ENCODE results near the gene ZNF805.
"Not testable (repeated sequence)": the region's sequence is repeated elsewhere in the genome, so short reads cannot be mapped to it uniquely, and the experiment has no call there.

ZNF805 gene

DNA sequence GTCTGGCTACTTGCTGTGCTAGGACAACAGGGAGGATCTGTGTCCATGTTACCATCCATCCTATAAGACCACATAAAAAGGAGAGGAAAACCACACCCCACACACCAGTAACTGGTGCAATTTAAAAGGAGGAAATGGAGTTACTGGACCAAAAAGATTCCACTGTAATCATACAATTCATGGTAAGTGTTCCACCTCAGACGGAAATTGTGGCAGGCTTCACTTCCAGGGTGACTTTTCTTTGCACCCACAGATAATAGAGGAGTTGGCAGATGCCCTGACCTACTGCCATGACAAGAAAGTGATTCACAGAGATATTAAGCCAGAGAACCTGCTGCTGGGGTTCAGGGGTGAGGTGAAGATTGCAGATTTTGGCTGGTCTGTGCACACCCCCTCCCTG lies 7.2 kb upstream of the ZNF805 start:
- Histone ChIP-seq H3K9me3 (ENCODE audit: control insufficient read depth in 2 of 2, low read length in 2 of 2) (no peaks in the 10 kb centered on the region), H3K36me3 (ENCODE audit: control insufficient read depth in 2 of 2, insufficient read depth in 2 of 2, low read length in 2 of 2) (no peaks in the 10 kb centered on the region), H3K9ac (ENCODE audit: low read depth in 1 of 2, low read length in 2 of 2) (no peak overlapping the region), H3K27me3 (ENCODE audit: control insufficient read depth in 2 of 2, insufficient read depth in 2 of 2, low read length in 2 of 2) (no peaks in the 10 kb centered on the region), H3K4me1 (ENCODE audit: control insufficient read depth in 2 of 2, insufficient read depth in 2 of 2, low read length in 2 of 2) (no peaks in the 10 kb centered on the region), H3K4me3 (ENCODE audit: low read length in 2 of 2) (no peak overlapping the region), H3K27ac (ENCODE audit: low read depth in 2 of 2, low read length in 2 of 2) (no peak overlapping the region)

DNA sequence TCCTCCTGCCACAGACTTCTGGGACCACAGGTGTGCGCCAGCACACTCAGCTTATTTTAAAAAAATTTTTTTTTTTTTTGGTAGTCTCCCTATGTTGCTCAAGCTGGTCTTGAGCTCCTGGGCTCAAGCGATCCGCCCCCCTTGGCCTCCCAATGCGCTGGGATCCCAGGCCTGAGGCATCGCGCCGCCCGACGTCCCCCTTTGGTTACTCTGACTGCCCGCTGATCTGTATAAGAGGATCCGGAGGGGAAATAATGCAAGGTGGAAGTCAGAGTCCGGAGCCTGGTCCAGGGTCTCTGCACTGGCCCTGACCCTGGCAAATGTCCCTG lies 486 bp upstream of the ZNF805 start:
- Histone ChIP-seq H3K4me1 (ENCODE audit: control insufficient read depth in 2 of 2, insufficient read depth in 2 of 2, low read length in 2 of 2) (peaks cover 13 to 18% of the 10 kb centered on the region in 2 donors), H3K4me3 (ENCODE audit: low read length in 2 of 2) (peak overlapping the region; percentile 87 to 97), H3K27me3 (ENCODE audit: control insufficient read depth in 2 of 2, insufficient read depth in 2 of 2, low read length in 2 of 2) (no peaks in the 10 kb centered on the region), H3K9me3 (ENCODE audit: control insufficient read depth in 2 of 2, low read length in 2 of 2) (no peaks in the 10 kb centered on the region), H3K36me3 (ENCODE audit: control insufficient read depth in 2 of 2, insufficient read depth in 2 of 2, low read length in 2 of 2) (peaks cover 5 to 9% of the 10 kb centered on the region in 2 donors), H3K27ac (ENCODE audit: low read depth in 2 of 2, low read length in 2 of 2) (peak overlapping the region; percentile 96), H3K9ac (ENCODE audit: low read depth in 1 of 2, low read length in 2 of 2) (peak overlapping the region; percentile 91 to 95)

DNA sequence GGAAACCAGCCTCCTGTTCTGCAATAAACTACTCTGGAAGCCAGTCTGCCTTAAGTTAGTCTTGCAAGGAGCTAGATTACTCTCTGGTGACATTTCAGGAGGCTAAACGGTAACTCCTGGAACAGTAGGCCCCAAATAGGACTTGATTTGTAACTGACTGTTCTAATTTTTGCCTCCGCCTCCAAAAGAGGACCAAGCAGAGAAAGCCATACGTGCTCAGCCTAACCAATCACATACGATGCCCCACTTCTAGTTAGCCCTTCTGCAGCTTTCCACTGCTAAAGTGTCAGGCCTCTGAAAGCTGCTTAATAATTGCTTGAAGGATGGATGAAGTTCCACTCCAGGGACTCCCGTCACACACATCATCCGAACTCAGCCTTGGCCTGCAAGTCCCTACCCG lies 744 bp downstream of the ZNF805 start:
- peaks cover 14 to 18% of the 10 kb centered on the region in 2 donors for H3K36me3 ChIP-seq (ENCODE audit: control insufficient read depth in 2 of 2, insufficient read depth in 2 of 2, low read length in 2 of 2)
- peak overlapping the region; percentile 87 to 97 for H3K4me3 ChIP-seq (ENCODE audit: low read length in 2 of 2)
- peak overlapping the region; percentile 91 to 95 for H3K9ac ChIP-seq (ENCODE audit: low read depth in 1 of 2, low read length in 2 of 2)
- peak overlapping the region; percentile 96 for H3K27ac ChIP-seq (ENCODE audit: low read depth in 2 of 2, low read length in 2 of 2)
- no peaks in the 10 kb centered on the region for H3K27me3 ChIP-seq (ENCODE audit: control insufficient read depth in 2 of 2, insufficient read depth in 2 of 2, low read length in 2 of 2)
- H3K4me1 ChIP-seq (ENCODE audit: control insufficient read depth in 2 of 2, insufficient read depth in 2 of 2, low read length in 2 of 2): peaks cover 13 to 18% of the 10 kb centered on the region in 2 donors
- H3K9me3 ChIP-seq (ENCODE audit: control insufficient read depth in 2 of 2, low read length in 2 of 2): no peaks in the 10 kb centered on the region

DNA sequence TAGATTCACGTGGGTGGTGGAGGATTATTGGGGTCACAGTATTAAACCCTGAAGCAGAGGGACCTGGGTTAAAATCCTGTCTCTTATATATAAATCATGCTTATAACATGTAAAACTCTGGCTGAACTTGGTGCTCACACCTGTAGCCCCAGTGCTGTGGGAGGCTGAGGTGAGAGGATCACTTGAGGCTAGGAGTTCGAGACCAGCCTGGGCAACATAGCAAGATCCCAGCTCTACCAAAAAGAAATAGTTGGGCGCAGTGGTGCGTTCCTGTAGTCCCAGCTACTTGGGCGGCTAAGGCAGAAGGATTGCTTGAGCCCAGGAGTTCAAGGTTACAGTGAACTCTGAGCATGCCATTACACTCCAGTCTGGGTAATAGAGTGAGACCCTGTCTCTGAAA lies 2.4 kb downstream of the ZNF805 start:
- Histone ChIP-seq H3K4me1 (ENCODE audit: control insufficient read depth in 2 of 2, insufficient read depth in 2 of 2, low read length in 2 of 2) (peaks cover 13 to 18% of the 10 kb centered on the region in 2 donors), H3K4me3 (ENCODE audit: low read length in 2 of 2) (no peak overlapping the region), H3K9ac (ENCODE audit: low read depth in 1 of 2, low read length in 2 of 2) (no peak overlapping the region), H3K27me3 (ENCODE audit: control insufficient read depth in 2 of 2, insufficient read depth in 2 of 2, low read length in 2 of 2) (no peaks in the 10 kb centered on the region), H3K9me3 (ENCODE audit: control insufficient read depth in 2 of 2, low read length in 2 of 2) (no peaks in the 10 kb centered on the region), H3K36me3 (ENCODE audit: control insufficient read depth in 2 of 2, insufficient read depth in 2 of 2, low read length in 2 of 2) (peaks cover 21 to 24% of the 10 kb centered on the region in 2 donors), H3K27ac (ENCODE audit: low read depth in 2 of 2, low read length in 2 of 2) (no peak overlapping the region)

DNA sequence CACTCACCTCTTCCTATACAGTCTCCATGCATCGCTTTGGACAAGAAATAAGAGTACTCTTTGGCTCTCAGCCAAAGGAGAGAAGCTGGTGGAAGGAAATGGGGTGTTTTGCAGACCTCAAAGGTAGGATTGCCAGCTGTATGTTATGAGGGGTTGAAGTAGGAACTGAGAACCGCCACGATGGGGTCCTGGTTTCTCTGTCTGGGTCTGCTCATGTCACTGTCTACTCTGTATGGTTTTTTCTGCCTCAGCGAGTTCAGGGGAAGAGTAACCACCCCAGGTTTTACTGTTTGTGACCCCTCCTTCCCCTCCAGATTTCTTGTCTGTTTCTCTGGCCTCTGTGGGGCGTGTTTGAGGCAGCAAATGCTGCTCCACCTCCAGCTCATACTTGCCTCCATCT lies 4.1 kb downstream of the ZNF805 start:
- H3K9me3 ChIP-seq (ENCODE audit: control insufficient read depth in 2 of 2, low read length in 2 of 2): no peaks in the 10 kb centered on the region
- peaks cover 13 to 18% of the 10 kb centered on the region in 2 donors for H3K4me1 ChIP-seq (ENCODE audit: control insufficient read depth in 2 of 2, insufficient read depth in 2 of 2, low read length in 2 of 2)
- peaks cover 31 to 38% of the 10 kb centered on the region in 2 donors for H3K36me3 ChIP-seq (ENCODE audit: control insufficient read depth in 2 of 2, insufficient read depth in 2 of 2, low read length in 2 of 2)
- H3K27me3 ChIP-seq (ENCODE audit: control insufficient read depth in 2 of 2, insufficient read depth in 2 of 2, low read length in 2 of 2): no peaks in the 10 kb centered on the region
- no peak overlapping the region for H3K9ac ChIP-seq (ENCODE audit: low read depth in 1 of 2, low read length in 2 of 2)
- H3K4me3 ChIP-seq (ENCODE audit: low read length in 2 of 2): no peak overlapping the region
- H3K27ac ChIP-seq (ENCODE audit: low read depth in 2 of 2, low read length in 2 of 2): no peak overlapping the region

DNA sequence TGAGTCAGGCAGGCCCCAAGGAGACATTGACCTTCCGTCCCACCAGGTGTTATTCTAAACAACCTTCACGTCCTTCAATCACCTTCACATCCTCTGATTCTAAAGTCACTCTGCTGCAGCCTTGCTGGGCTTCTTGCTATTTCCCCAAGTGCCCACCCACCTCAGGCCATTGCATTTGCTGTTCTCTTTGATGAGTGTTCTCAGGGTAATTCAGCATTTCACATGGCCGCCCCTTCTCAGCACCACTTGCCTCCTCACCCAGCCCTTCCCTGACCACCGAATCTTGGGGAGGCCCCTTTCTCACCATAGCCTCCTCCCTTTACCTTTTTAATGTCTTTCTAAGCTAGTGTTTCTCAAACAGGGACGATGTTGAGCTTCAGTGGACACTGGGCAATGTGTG lies 4.6 kb downstream of the ZNF805 start:
- Histone ChIP-seq H3K4me3 (ENCODE audit: low read length in 2 of 2) (no peak overlapping the region), H3K4me1 (ENCODE audit: control insufficient read depth in 2 of 2, insufficient read depth in 2 of 2, low read length in 2 of 2) (peaks cover 12 to 16% of the 10 kb centered on the region in 2 donors), H3K27me3 (ENCODE audit: control insufficient read depth in 2 of 2, insufficient read depth in 2 of 2, low read length in 2 of 2) (no peaks in the 10 kb centered on the region), H3K27ac (ENCODE audit: low read depth in 2 of 2, low read length in 2 of 2) (no peak overlapping the region), H3K9ac (ENCODE audit: low read depth in 1 of 2, low read length in 2 of 2) (no peak overlapping the region), H3K36me3 (ENCODE audit: control insufficient read depth in 2 of 2, insufficient read depth in 2 of 2, low read length in 2 of 2) (peaks cover 34 to 41% of the 10 kb centered on the region in 2 donors), H3K9me3 (ENCODE audit: control insufficient read depth in 2 of 2, low read length in 2 of 2) (no peaks in the 10 kb centered on the region)

DNA sequence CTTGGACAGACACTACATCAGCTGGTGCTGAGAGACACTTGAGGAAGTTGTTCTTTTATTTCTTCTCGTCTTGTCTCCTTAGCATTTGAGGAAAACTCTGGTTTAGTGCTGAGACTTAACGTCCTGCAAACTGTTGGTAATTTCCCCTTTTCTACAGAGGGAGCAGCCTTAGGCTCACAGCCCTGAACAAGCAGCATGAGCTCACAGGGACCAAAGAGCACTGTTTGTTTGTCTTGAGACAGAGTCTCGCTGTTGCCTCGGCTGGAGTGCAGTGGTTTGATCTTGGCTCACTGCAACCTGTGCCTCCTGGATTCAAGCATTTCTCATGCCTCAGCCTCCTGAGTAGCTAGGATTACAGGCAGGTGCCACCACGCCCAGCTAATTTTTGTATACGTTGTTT lies 5.5 kb downstream of the ZNF805 start:
- Histone ChIP-seq H3K4me3 (ENCODE audit: low read length in 2 of 2) (no peak overlapping the region), H3K27me3 (ENCODE audit: control insufficient read depth in 2 of 2, insufficient read depth in 2 of 2, low read length in 2 of 2) (no peaks in the 10 kb centered on the region), H3K9ac (ENCODE audit: low read depth in 1 of 2, low read length in 2 of 2) (no peak overlapping the region), H3K9me3 (ENCODE audit: control insufficient read depth in 2 of 2, low read length in 2 of 2) (no peaks in the 10 kb centered on the region), H3K27ac (ENCODE audit: low read depth in 2 of 2, low read length in 2 of 2) (no peak overlapping the region), H3K36me3 (ENCODE audit: control insufficient read depth in 2 of 2, insufficient read depth in 2 of 2, low read length in 2 of 2) (peaks cover 41 to 47% of the 10 kb centered on the region in 2 donors), H3K4me1 (ENCODE audit: control insufficient read depth in 2 of 2, insufficient read depth in 2 of 2, low read length in 2 of 2) (peaks cover 10 to 14% of the 10 kb centered on the region in 2 donors)

DNA sequence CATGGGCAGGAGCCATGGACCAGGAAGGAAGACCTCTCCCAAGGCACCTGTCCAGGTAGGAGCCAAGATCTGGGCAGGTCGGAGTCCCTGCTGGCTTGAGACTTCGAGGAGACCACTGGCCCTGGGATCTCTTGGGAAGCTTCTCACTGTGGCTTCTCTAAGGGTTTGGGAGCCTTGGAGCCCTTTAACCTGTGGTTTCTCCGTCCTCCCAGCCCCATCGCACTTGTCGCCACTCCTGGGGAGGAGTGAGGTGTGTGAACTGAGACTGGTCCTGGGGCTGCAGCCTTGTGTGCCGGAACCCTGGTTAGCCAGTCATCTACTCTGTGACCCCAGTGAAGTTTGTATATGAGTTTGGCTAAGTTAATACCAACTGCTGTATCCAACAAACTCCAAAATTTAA lies 8.2 kb downstream of the ZNF805 start:
- Histone ChIP-seq H3K27me3 (ENCODE audit: control insufficient read depth in 2 of 2, insufficient read depth in 2 of 2, low read length in 2 of 2) (no peaks in the 10 kb centered on the region), H3K4me1 (ENCODE audit: control insufficient read depth in 2 of 2, insufficient read depth in 2 of 2, low read length in 2 of 2) (no peaks in the 10 kb centered on the region), H3K4me3 (ENCODE audit: low read length in 2 of 2) (no peak overlapping the region), H3K36me3 (ENCODE audit: control insufficient read depth in 2 of 2, insufficient read depth in 2 of 2, low read length in 2 of 2) (peaks cover 67 to 72% of the 10 kb centered on the region in 2 donors), H3K27ac (ENCODE audit: low read depth in 2 of 2, low read length in 2 of 2) (no peak overlapping the region), H3K9me3 (ENCODE audit: control insufficient read depth in 2 of 2, low read length in 2 of 2) (peaks cover 3 to 7% of the 10 kb centered on the region in 2 donors), H3K9ac (ENCODE audit: low read depth in 1 of 2, low read length in 2 of 2) (no peak overlapping the region)

DNA sequence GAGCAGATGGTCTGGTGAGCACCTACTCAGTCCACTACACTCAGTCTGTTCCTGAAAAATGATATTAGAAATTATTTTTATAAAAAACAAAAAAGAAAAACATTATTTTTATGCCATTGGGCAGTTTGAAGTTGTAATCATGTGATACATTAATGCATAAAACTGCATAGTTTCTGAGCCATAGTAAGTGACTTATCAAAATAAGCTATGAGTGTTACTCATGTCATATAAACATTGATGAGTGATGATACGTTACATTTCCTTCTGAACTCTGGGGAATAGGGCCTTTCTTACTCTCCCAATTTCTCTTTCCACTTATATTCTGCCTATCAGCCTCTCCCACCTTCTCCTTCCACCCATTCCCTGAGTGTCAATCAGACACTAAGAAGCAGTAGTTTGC lies 8.9 kb downstream of the ZNF805 start:
- Histone ChIP-seq H3K27me3 (ENCODE audit: control insufficient read depth in 2 of 2, insufficient read depth in 2 of 2, low read length in 2 of 2) (no peaks in the 10 kb centered on the region), H3K36me3 (ENCODE audit: control insufficient read depth in 2 of 2, insufficient read depth in 2 of 2, low read length in 2 of 2) (peaks cover 74 to 76% of the 10 kb centered on the region in 2 donors)

DNA sequence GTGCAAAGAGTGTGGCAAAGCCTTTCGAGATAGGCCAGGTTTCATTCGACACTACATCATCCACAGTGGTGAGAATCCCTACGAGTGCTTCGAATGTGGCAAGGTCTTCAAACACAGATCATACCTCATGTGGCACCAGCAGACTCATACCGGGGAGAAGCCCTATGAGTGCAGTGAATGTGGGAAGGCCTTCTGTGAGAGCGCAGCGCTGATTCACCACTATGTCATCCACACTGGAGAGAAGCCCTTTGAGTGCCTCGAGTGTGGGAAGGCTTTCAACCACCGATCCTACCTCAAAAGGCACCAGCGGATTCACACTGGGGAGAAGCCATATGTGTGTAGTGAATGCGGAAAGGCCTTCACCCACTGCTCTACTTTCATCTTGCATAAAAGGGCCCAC lies 13.3 kb downstream of the ZNF805 start:
- H3K27me3 ChIP-seq (ENCODE audit: control insufficient read depth in 2 of 2, insufficient read depth in 2 of 2, low read length in 2 of 2); H3K9ac ChIP-seq (ENCODE audit: low read depth in 1 of 2, low read length in 2 of 2); H3K27ac ChIP-seq (ENCODE audit: low read depth in 2 of 2, low read length in 2 of 2); H3K4me3 ChIP-seq (ENCODE audit: low read length in 2 of 2); H3K4me1 ChIP-seq (ENCODE audit: control insufficient read depth in 2 of 2, insufficient read depth in 2 of 2, low read length in 2 of 2): not testable (repeated sequence)
- peaks cover 7 to 15% of the 10 kb centered on the region in 2 donors for H3K9me3 ChIP-seq (ENCODE audit: control insufficient read depth in 2 of 2, low read length in 2 of 2)
- peaks cover 55 to 57% of the 10 kb centered on the region in 2 donors for H3K36me3 ChIP-seq (ENCODE audit: control insufficient read depth in 2 of 2, insufficient read depth in 2 of 2, low read length in 2 of 2)

More for the DNA sequence above, 8.9 kb downstream of the ZNF805 start:
- H3K27ac ChIP-seq (ENCODE audit: low read depth in 2 of 2, low read length in 2 of 2): no peak overlapping the region
- H3K9ac ChIP-seq (ENCODE audit: low read depth in 1 of 2, low read length in 2 of 2): no peak overlapping the region
- no peaks in the 10 kb centered on the region for H3K4me1 ChIP-seq (ENCODE audit: control insufficient read depth in 2 of 2, insufficient read depth in 2 of 2, low read length in 2 of 2)
- no peak overlapping the region for H3K4me3 ChIP-seq (ENCODE audit: low read length in 2 of 2)
- peaks cover 7 to 9% of the 10 kb centered on the region in 2 donors for H3K9me3 ChIP-seq (ENCODE audit: control insufficient read depth in 2 of 2, low read length in 2 of 2)

DNA sequence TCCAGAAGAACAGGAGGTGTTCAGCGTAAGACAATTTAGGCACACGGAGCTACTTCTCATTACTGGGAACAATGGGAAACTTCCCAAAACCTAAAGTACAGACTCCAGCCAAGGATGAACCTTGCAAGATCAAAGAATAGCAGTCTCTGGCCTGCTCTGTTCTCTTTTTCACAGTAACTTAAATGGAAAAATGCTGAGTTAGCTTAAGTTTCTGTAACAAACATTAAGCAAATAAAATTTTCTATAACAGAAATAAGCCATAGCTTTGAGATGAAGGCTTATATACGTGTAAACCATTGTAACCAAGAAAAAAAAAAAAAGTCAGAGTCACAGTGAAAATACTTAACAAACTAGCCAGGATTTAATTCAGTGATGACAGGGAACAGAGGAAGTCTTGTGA lies 21.6 kb downstream of the ZNF805 start:
- H3K4me3 ChIP-seq (ENCODE audit: low read length in 2 of 2): no peak overlapping the region
- no peaks in the 10 kb centered on the region for H3K4me1 ChIP-seq (ENCODE audit: control insufficient read depth in 2 of 2, insufficient read depth in 2 of 2, low read length in 2 of 2)
- no peaks in the 10 kb centered on the region for H3K27me3 ChIP-seq (ENCODE audit: control insufficient read depth in 2 of 2, insufficient read depth in 2 of 2, low read length in 2 of 2)
- no peak overlapping the region for H3K9ac ChIP-seq (ENCODE audit: low read depth in 1 of 2, low read length in 2 of 2)
- H3K36me3 ChIP-seq (ENCODE audit: control insufficient read depth in 2 of 2, insufficient read depth in 2 of 2, low read length in 2 of 2): peaks cover 6% of the 10 kb centered on the region in 2 donors
- H3K27ac ChIP-seq (ENCODE audit: low read depth in 2 of 2, low read length in 2 of 2): no peak overlapping the region
- H3K9me3 ChIP-seq (ENCODE audit: control insufficient read depth in 2 of 2, low read length in 2 of 2): no peaks in the 10 kb centered on the region
